ENCODE measurements around the gene LGALS3BP.
"Not testable (repeated sequence)": the region's sequence is repeated elsewhere in the genome, so short reads cannot be mapped to it uniquely, and the experiment has no call there.

Gene LGALS3BP

GRCh38 chr17:78960928-78961327 lies 18.8 kb downstream of the LGALS3BP start:
- DNase-seq = no peak

- DNase-seq = no peak
These were observed 19.9 kb downstream of the LGALS3BP start for GRCh38 chr17:78959803-78960202.

- no peak for DNase-seq
These were observed 21.0 kb downstream of the LGALS3BP start for GRCh38 chr17:78958641-78959127.

DNA sequence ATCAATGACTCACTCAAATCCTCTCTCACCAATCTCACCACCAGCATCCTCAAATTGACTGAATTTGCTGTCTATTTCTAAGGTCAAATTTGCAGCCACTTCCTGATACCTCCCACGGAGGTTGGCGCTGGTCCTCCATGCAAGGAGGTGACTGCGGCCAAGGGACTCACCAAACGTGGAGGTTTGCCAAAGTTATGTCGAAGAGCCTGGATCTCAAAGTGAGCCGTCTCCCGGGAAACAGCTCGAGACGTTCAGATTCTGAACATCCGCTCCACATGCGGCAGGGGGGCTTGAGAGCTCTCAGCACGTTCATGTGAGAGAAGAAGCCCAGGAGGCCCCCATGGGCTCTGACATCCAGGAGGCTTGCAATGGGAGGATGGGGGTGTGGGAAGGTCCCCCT lies 22.6 kb downstream of the LGALS3BP start:
- no peak for DNase-seq

DNA sequence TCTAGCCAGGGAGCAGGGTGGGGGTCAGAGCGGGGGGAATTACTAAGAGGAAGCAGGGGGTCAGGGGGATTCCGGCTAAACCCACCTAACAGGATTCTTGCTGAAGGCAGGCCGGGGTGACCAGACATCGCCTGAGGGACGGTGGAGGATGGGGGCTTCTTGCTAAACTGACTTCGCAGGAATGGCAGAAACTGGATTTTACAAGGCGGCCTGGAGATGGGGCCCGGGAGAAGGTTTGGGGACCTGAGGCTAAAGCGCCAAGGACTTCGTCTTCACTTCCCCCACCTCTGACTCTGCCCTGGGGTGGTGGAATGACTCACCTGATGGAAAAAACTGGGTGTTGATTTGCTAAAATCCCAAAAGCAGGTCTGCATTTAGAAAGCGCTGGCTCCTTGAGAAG lies 23.5 kb downstream of the LGALS3BP start:
- no peak for DNase-seq

DNA sequence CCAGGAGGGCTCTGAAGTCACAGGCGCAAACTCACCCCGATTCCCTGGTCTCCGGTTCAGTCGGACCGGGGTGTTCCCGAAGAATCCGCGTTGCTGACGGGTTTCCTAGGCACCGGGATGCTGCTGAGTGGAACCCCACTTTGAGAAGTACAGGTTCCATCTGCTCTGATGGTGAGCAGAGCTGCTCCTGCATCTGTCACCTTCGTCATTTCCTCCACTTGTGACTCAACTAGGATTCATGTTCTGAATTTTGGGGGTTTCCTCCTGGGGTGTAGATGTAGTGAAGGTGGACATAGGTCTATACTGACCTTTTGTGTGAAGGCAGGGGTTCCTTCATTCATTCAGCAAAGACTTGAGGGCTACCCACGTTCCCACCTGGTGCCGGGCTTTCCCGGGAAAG lies 25.0 kb downstream of the LGALS3BP start:
- no peak for DNase-seq

DNA sequence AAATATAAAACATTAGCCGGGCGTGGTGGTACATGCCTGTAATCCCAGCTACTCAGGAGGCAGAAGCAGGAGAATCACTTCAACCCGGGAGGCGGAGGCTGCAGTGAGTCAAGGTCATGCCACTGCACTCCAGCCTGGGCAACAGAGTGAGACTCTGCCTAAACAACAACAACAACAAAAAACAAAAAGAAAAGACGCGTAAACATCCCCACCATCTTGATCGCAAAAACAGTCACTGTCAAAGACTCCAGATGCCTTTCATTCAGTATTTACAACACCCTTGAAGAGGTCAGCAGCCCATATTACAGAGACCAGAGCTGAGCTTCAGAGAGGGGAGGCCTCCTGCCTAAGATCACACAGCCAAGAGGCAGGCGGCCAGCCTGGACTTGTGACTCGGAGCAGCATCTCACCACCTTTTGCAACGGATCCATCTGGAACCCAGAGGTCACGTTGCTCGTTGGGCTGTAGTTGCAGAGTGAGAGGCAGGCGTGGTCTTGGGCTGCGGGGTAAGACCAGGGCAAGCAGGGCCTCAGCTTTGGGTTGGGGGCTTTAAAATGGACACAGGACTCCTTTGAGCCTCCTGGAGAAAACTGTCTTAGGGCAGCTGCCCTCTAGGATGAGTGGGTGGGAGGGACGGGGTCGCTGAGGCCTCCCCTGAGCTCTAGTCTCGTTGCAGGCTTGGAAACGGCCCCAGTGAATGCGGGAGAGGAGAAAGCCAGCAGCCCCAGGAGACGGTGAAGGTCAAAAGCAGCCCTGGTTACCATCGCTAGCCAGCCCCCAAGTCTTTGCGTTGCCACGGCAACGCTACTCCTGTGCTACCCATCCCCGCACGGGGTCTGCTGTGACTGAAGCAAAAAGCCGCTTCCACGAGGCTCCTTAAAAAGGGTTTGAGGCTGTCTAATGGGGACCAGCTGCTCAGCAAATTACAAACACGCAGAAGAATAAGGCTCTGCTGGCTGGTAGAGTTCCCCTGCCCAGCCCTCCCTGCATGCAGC lies 26.1 kb downstream of the LGALS3BP start:
- no peak for DNase-seq

- DNase-seq = no peak
These were observed 27.0 kb downstream of the LGALS3BP start for GRCh38 chr17:78952706-78953105.

GRCh38 chr17:78951967-78952551 lies 27.7 kb downstream of the LGALS3BP start:
- DNase-seq = no peak

- DNase-seq = no peak
These were observed 28.9 kb downstream of the LGALS3BP start for GRCh38 chr17:78950870-78951269.

DNA sequence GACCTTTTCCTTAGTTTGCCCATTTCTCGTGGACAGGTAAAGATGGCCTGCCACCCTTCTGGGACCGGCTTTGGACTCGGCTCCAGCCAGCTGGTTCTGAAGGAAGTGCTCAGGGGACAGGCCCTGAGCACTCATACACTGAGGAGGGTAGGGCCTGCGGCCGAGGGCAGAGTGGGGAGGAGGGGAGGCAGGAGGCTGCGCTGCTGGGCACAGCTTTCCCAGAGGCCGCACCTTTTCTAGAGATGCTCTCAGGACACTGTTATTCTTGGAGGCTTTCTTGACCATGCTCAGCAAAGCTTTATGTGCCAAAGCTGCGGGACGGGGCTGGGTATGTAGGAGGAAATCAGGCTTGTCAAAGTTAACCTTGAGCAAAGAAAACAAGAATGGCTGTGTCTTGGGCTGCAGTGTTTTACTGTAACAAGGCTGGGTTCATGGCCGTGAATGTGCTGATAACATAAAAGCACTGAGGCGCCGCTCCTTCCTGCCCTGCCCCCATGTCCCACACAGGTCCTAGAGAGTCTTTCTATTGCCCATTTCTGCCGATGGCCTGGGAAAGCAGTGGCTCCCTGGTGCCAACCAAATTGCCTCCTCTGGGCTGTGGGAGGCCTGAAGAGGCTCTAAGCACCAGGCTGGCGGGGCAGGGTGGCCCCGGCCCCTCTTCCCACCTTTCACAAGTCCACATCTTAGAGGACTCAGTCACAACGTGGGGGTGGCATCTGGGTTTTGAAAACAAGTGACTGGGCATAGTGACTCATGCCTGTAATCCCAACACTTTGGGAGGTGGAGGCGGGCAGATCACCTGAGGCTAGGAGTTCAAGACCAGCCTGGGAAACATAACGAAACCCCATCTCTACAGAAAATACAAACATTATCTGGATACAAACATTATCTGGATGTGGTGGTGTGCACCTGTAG lies 32.2 kb downstream of the LGALS3BP start:
- no peak for DNase-seq

DNA sequence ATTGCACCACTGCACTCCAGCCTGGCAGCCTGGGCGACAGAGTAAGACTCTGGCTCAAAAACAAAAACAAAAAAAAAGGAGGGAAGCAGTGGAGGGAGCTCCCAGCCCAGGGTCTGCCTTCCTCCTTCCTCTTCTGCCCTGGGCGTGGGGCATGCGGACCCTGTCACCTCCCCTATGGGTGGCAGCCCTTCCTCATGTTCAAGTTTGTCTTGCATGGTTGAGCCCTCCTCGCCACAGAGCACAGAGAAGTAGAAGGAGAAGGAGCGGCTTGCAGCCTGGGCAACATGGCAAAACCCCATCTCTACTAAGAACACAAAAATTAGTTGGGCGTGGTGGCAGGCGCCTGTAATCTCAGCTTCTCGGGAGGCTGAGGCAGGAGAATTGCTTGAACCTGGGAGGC lies 33.1 kb downstream of the LGALS3BP start:
- no peak for DNase-seq

DNA sequence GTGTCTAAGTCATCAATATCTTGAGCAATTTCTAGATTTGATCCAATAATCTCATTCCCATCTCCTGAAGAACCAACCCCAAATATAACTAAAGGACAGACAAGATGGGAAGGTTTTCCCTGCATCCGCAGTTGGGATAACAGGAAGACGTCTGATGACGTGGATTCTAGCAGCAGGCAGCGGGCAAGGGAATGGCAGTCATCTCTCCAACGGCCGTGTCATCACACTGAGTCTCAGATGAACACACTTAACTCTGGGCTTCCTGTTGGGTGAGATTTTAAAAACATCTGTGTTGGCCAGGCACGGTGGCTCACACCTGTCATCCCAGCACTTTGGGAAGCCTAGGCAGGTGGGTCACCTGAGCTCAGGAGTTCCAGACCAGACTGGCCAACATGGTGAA lies 33.6 kb downstream of the LGALS3BP start:
- DNase-seq = no peak

GRCh38 chr17:78945455-78945854 lies 34.3 kb downstream of the LGALS3BP start:
- not testable (repeated sequence) for DNase-seq

DNA sequence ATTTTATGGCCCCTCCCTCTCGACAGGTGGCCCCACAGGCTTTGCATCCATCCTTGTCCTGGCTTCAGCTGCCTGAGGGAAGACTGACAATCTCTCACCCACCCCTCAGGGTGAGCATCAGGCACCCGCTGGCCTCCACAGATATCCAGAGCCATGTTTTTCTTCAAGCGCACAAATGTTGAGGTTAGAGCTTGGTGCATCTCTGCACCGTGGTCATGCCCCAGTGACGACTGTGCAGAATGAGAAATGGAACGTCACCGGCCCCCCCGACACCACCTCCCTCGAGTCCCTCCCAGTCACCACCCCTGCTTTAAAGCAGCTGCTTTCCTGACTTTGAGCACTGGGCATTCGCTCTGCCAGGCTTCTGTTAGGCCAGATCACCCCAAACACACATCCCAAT lies 34.8 kb downstream of the LGALS3BP start:
- no peak for DNase-seq

- DNase-seq = no peak
These were observed 35.7 kb downstream of the LGALS3BP start for GRCh38 chr17:78944026-78944425.

- DNase-seq = no peak
These were observed 39.0 kb downstream of the LGALS3BP start for GRCh38 chr17:78940708-78941107.

DNA sequence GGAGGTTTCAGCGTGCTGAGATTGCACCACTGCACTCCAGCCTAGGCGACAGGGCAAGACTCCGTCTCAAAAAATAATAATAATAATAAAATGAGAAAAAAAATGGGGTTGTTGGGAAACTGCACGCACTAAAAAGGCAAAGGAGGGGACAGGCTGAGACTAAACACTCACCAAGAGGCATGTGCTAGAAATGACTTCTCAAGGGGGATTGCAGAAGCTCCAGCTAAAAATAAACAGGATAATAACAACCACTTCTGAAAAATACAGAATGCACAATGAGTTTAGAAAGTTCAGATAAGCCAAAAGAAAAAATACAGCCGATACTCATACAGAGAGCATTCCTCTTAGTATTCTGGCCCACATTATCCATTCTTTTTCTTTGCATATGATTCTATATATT lies 39.5 kb downstream of the LGALS3BP start:
- DNase-seq = no peak

DNA sequence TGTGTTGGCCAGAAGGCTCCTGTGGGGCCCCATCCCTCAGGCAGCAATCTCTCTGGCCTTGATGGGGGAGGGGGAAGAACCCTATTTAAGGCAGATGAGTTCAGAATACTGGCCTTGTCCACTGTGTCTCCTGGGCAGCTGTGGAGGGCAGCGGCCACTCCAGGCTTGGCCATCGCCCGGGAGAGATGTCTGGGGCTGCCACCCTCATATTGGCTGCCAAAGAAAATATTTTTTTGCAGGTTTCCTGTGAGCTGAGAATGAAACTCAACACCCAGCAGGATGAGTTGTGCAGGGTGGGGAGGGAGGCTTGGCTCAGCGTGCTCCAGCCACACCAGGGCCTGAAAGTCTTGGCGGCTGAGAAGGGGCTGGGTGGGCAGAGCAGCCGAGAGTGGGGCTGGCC lies 40.1 kb downstream of the LGALS3BP start:
- DNase-seq = no peak

DNA sequence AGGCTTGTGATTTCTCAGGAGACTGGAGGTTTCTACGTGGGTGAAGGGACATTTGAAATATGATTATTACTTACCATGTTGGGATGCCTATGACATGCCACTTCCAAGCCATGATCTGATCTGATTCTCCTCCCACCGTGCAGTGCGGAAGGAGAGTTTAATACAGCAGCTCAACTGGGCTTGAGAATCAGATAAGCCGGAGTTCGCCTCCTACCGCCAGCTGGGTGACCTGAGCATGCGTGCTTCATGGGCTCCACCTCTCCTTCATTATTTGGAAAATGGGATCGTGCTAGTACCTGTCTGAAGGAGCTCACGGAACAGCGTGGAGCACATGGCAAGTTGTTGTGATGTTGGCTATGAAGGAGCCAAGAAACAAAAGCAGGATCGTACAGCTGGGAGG lies 42.2 kb downstream of the LGALS3BP start:
- DNase-seq = no peak

DNA sequence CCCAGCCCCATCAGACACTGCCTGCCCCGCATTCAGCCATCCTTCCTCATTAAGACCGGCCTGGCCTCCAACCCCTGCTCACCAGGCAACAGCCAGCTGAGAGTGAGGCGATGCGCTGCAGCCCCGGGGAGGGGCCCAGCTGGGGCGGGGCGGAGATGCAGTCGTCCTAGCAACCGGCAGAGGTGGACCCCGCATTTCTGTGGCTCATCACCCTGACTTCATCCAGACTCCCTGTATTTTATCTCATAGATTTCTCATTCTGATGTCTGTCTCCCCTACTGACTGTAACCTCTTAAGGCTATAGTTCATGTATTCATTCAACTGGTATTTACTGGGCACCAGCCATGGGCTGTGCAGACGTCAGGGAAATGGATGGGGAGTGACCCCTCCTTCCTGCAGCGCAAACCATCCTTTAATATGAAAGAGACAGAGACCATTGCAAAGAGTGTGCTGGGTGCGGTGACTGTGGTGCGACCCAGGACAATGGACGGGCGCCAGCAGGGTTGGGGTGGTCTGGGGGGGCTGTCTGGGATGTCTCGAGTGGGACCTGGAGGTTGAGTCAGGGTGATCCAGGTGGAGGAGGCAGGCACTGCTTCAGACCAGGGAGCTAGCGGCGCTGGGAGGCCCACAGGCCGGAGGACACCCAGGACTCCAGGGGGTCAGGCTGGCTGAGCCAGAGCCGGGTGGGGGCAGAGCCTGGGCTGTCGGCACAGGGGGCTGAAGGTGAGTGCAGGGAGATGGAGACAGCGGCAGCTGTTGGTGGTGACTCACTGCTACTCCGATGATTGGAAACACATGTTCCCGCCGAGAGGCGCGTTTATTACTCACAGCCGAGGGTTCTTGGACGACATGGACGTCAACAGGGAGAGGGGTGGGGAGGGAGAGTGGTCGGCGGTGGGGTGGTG lies 44.1 kb downstream of the LGALS3BP start:
- DNase-seq = no peak
